GM18861 (cell line): ENCODE data around the gene TSTD2.

Experiments used
- ATAC-seq: cut with Tn5 transposase; IDR thresholded peaks from one replicate; pipeline ENCODE4 v1.9.1; 2021; ENCODE audit not compliant: unreplicated experiment

TSTD2 gene

DNA sequence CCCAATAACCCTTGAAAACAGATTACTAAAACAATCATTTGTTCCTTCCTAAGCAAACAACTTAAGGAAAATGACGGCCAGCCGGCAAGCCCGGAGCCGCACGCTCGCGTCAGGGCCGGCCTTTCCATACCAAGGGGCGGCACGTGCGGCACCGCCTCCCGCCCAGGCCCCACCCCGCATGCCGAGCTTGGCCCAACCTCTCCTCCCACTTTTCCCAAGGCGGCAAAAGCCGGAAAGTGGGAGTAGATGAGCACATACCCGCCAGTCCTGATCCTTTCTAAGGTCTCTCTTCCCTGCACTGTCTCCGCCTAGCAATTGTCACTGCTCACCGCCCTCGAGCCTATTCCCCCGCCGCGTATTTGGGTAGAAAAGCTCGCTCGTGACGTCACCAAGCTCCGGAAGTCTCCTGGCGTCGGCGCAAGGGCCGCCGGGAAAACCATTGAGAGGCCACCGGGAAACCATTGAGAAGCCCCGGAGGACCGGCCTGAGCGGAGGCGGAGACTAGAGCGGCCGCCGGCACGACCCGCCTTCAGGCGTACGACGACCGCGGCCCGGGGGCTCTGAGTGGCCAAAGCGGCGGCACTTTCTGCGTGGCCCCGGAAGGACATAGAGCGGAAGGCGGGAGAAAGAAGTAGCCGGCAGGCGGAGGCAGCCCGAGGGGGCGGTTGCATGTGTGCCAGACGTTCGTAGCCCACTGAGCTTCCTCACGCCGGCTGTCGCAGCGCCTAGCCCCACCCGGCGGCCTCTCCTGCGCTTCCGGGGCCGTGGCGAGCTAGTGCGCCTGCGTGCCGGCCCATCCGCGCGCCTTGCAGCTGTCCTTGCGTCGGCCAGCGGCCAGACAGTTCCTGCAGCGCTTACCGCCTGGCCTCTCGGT lies at the start of gene TSTD2, which contains the start of gene NCBP1:
TSTD2 (minus strand) TSS at position 384 of the 874 bp plus-strand sequence. CDS start 5,806 bp downstream, outside the sequence.
NCBP1 (plus strand) TSS at position 837 of the 874 bp plus-strand sequence. CDS start 61 bp downstream, outside the sequence.
- peak; percentile 84 for ATAC-seq

DNA sequence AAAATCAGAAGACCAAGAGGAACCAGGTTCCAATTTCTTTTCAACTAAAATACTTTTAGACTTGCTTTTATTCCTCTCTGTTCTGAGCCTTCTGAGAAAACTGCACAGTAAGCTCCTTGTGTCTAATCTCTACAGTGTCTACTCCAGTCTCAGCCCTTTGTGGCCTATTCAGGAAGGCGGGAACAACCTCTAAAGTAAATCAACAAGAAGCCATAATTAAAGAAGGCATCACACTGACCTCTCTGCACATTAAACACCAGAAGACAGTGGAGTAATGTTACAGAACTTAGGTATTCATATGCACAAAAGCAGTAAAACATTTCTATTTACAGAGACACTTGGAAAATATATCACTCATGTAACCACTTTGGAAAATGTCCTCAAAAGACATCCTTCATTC lies 49.1 kb upstream of the TSTD2 start:
- ATAC-seq: no peak

DNA sequence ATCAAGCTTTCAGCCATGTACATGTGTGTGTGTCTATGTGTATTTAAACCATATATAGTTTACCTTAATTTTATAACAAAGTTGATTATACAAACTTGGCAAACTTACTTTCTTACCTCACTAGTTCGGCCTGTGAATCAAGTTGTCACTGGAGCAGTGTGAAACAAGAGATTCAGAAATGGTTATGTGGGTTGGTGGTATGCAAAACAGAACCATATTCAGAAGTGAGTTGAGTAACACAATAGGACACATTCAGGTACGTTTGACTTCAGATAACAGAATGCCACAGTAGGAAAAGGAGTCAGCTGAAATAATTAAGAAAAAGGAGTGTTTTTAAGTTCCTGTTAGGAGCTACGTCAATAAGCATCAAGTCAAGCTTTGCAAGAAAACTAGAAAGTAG lies 42.5 kb upstream of the TSTD2 start:
- ATAC-seq: no peak

GRCh38 chr9:97673922-97674321 lies 40.8 kb upstream of the TSTD2 start:
- ATAC-seq: no peak

DNA sequence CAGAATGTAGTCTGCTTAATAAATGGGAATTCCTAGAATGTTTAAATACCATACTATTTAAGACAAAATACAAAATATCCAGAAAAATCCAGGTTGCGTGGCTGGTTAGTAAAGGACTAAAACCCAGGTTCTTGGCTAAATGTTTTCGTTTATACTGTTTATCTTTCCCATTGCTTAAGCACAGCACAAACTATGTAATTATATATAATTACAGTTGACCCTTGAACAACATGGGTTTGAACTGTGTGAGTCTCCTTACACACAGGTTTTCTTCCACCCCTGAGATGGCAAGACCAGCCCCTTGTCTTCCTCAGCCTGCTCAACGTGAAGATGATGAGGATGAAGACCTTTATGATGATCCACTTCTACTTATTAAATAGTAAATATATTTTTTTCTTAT lies 39.2 kb upstream of the TSTD2 start:
- no peak for ATAC-seq

DNA sequence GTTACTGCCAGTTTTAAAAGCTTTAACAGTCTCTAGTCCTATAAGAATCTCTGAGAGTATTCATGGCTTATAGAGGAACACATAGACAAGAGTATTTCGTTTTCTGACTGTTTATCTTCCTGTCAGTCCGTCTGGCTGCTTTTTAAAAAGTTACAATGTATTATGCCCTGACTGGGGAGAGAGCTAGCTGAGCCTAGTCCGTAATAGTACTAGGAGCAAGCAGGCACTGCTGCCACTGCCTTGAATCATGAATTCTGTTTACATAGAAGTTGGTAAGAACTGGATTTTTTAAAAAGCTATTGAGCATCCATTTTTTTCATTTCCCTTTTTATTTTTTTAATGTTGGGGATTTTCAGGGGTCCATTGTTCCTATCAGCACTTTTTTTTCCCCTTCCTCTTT lies 37.4 kb upstream of the TSTD2 start:
- no peak for ATAC-seq

DNA sequence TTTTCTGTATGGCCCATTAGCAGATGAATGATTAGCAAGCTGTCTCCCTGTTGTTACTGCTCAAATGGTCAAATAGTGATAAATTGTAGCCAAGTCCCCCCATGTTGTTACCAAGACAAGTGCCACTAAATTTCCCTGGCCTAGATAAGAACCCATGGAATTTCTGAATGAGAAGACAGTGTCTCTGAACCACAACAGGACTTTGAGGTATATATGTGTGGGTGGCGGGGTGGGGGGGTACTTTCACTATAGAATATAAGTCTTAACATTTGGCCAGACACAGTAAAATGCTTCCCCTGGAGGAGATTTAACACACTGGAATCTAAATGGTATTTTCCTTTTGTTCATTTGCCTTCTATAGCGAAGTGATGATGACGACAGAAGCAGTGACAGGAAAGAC lies 35.3 kb upstream of the TSTD2 start:
- no peak for ATAC-seq

GRCh38 chr9:97666907-97667686 lies 33.9 kb upstream of the TSTD2 start:
- ATAC-seq: no peak

GRCh38 chr9:97665742-97666141 lies 32.6 kb upstream of the TSTD2 start:
- ATAC-seq: no peak

- ATAC-seq: no peak
These were observed 27.7 kb upstream of the TSTD2 start for GRCh38 chr9:97660847-97661246.

DNA sequence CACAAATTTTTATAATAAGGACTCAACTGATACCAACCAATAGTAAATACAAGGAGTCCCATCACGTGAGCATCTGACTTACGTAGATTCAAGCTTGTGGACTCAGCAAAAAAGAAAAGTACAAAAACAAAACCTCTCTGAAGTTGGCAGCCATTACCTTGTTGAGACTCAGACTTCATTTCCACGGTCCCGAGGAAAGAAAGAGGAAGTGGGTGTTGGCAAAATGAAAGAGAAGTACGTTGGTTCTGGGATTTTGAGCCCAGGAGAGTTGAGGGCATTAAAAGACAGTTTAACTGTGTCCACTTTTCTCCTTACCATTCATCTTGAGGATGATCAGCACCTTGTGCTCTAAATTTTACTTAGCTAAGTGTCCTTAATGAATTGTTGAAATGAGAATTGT lies 27.2 kb upstream of the TSTD2 start:
- ATAC-seq: no peak

DNA sequence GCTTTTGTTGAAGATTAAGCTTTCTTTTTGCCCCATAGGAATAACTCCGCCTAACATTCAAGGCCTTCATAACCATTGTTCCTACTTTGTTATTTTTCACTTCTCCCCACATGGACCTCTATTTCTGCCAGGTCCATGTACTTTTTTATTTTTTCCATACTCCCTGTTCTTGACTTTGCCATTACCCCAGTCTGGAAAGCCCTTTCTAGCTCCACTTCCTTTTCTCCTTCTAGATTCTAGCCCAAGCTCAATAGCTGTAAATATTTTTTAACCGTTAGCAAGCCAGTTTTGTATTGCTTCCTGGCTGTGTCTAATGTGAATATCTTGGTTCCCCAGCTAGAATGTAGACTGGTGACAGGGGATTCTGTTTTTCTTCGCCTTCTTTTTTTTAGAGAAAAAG lies 26.6 kb upstream of the TSTD2 start:
- no peak for ATAC-seq

GRCh38 chr9:97658707-97659106 lies 25.5 kb upstream of the TSTD2 start:
- no peak for ATAC-seq

GRCh38 chr9:97651646-97652045 lies 18.5 kb upstream of the TSTD2 start:
- ATAC-seq: no peak

- ATAC-seq: no peak
These were observed 14.8 kb upstream of the TSTD2 start for GRCh38 chr9:97647996-97648395.

- no peak for ATAC-seq
These were observed 12.6 kb upstream of the TSTD2 start for GRCh38 chr9:97645720-97646119.

- no peak for ATAC-seq
These were observed 7.2 kb upstream of the TSTD2 start for GRCh38 chr9:97640325-97640724.

DNA sequence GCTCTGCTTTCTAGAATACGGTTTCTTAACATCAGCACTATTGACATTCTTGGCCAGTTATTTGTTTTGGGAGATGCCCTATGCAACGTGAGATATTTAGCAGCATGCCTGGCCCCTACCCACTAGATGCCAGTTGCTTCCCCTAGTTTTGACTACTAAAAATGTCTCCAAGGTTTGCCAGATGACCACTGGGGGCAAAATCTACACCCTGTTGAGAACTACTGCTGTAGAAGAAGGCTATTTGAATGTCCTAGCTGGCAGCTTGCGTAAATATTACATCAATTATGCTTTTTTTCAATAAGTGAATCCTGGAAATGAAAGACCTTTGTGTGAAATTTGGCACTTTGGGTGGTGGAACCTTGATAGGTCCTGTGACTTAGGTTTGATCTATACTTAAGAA lies 5.5 kb upstream of the TSTD2 start:
- ATAC-seq: no peak

GRCh38 chr9:97636903-97637302 lies 3.7 kb upstream of the TSTD2 start:
- ATAC-seq: no peak

DNA sequence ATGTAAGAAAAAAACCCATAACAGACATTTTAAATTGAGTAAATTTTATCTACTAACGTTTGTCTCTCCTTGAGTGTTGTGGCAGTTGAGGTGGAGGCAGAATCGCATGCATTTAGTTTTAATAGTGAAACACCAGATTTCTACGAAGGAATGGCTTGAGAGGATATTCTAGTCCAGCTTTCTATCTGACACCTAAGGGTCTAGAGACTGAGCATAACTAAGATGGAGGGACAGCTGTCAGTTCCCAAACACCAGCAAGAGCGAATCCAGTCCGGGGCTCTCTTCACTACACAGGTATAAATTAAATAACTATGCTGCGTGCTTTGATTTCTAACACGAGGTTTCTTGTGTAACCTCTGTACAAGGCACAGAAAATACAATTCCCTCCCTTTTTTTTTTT lies 1.9 kb upstream of the TSTD2 start:
- ATAC-seq: no peak

GRCh38 chr9:97633859-97634490 lies 807 bp upstream of the TSTD2 start:
- no peak for ATAC-seq
